HFF-Myc (cell line): ENCODE measurements around the gene RTF2.
"Not testable (repeated sequence)": the region's sequence is repeated elsewhere in the genome, so short reads cannot be mapped to it uniquely, and the experiment has no call there.

Experiments used
- DNase-seq: peaks from one replicate; pipeline ENCODE4 v3.0.0-alpha.2; 2011; ENCODE audit warnings: low read depth; ENCODE audit errors: extremely low read depth
- H3K4me3 ChIP-seq: replicated peaks from 2 replicates; pipeline ENCODE4 v1.5.1; 2011; ENCODE audit warnings: low read depth, mild to moderate bottlenecking, control low read depth, low read length
- CTCF ChIP-seq: IDR thresholded peaks from 2 replicates; pipeline ENCODE4 v1.5.1; 2012; ENCODE audit warnings: mild to moderate bottlenecking, low read depth, low read length, control low read depth; ENCODE audit errors: missing control alignments

The RTF2 gene

GRCh38 chr20:56554869-56555268 lies 86.4 kb downstream of the RTF2 start:
- no peak for TF ChIP-seq CTCF
- DNase-seq = peak; percentile 98
- H3K4me3 ChIP-seq = no peak overlapping the region

- no peak overlapping the region for H3K4me3 ChIP-seq
- no peak for TF ChIP-seq CTCF
- no peak for DNase-seq
Observed at GRCh38 chr20:56558968-56559367, 90.5 kb downstream of the RTF2 start.

GRCh38 chr20:56564526-56564925 lies 96.1 kb downstream of the RTF2 start:
- not testable (repeated sequence) for DNase-seq, H3K4me3 ChIP-seq

GRCh38 chr20:56565511-56565910 lies 97.1 kb downstream of the RTF2 start:
- no peak for TF ChIP-seq CTCF
- H3K4me3 ChIP-seq = no peak overlapping the region
- DNase-seq = no peak

- no peak for TF ChIP-seq CTCF
- no peak for DNase-seq
- no peak overlapping the region for H3K4me3 ChIP-seq
Observed at GRCh38 chr20:56566621-56567020, 98.2 kb downstream of the RTF2 start.
